ENCODE results near the gene C10orf62. TPM values are rescaled to one million over a fixed set of nuclear protein-coding genes. Genes with fewer than 3 reads are reported as not detected.

Gene C10orf62
- total and polyA plus RNA-seq, 2 of the 13 experiments (the other 11 are each of a cell fraction or from before 2014, with no cell fraction given) = 0.61 to 1.6 TPM

DNA sequence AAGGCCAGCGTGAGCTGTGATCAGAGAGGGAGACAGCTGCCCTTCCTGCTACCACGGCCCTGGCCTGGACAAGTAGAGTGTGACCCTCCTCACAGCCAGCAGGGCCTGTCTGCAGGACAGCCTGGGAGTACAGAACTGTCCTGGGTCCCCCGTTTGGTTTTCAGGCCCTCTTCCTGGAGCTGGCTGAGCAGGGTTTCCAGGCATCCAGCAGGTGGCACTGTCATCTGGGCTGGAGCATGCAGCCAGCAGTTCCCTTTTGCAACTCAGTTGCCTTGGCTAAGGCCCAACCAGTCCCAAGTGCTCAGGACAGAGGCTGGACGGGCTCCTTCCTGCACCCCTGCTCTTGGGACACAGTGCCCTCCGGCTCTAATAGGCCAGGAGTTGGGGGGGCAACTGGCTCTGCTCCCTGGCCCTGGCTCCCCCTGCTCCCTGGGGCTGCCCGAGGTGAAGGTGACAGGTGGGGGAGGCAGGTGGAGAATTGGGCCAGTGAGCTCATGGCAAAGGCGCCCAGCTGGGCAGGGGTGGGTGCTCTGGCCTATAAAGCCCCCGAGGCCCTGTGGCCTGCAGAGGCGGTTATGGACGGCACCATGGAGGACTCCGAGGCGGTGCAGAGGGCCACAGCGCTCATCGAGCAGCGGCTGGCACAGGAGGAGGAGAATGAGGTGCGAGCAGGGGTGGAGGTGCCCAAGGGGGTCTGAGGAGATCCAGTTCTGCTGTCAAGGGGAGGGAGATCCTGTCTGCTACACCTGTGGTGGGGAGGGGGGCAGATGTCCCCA is 17.1 kb upstream of the C10orf62 start, which contains the start of gene ANKRD2:
TSS of gene ANKRD2 (plus strand) at position 566 of the 776 bp plus-strand sequence. CDS start at position 576, 10 bp downstream.
- CTCF ChIA-PET (ENCODE audit: low intra/inter-chr PET ratio, low total read pairs) = interaction anchor here (0.9 to 2.7 kb wide), 3 partner anchors 38 to 159 kb away, joined by 3 to 46 read pairs (median 7); no protein-coding TSS in a partner anchor
- Histone ChIP-seq H2AFZ (ENCODE audit: low read length) (no peak within 1 kb of the TSS), H4K20me1 (ENCODE audit: insufficient read depth, low read length) (no peaks in the 10 kb centered on the region), H3K27me3 (ENCODE audit: control insufficient read depth in 1 of 2, insufficient read depth in 2 of 2, low read length in 2 of 2) (no peaks in the 10 kb centered on the region), H3K36me3 (replicated peaks in 1 of 2; ENCODE audit: control insufficient read depth in 1 of 2, insufficient read depth in 2 of 2, low read length in 2 of 2) (peaks cover 3 to 8% of the 10 kb centered on the region in 2 experiments; a peak in 3 of 5 replicates), H3K27ac (ENCODE audit: extremely low read length, insufficient read depth, low read length) (no peak within 1 kb of the TSS), H3K4me1 (ENCODE audit: insufficient read depth, low read length) (peaks cover 17% of the 10 kb centered on the region), H3K79me2 (ENCODE audit: insufficient read depth, low read length) (no peaks in the 10 kb centered on the region), H3K9me3 (ENCODE audit: low read length) (no peaks in the 10 kb centered on the region), H3K4me2 (ENCODE audit: low read depth, low read length) (no peak within 1 kb of the TSS; the same call in 1 of the 2 replicates), H3K4me3 (replicated peaks in 1 of 3; ENCODE audit: insufficient read depth in 1 of 3, low read depth in 2 of 3, low read length in 3 of 3) (no peak within 1 kb of the TSS), H3K9ac (ENCODE audit: insufficient read depth, low read depth, low read length) (no peak within 1 kb of the TSS)
- BruUV-seq (replicated peaks) = no TSS peak
- DNase-seq (ENCODE audit: low spot score) (peak; percentile 66), FAIRE-seq (peak; percentile 93), ATAC-seq (peak; percentile 91)
- intact Hi-C loops (cut with micrococcal nuclease; ENCODE audit: unreplicated experiment) = loop anchor here (1.0 kb wide), 1 partner anchor 40 kb away; no protein-coding TSS in a partner anchor
- in situ Hi-C loops (cut with HindIII; ENCODE audit: extremely low pct_ligation_motif_present, low pct_unique_long_range_greater_than_20kb) = loop anchor here (5.0 kb wide), 1 partner anchor 40 kb away; no protein-coding TSS in a partner anchor
- POLR2A ChIA-PET = interaction anchor here (1.2 to 2.1 kb wide), 3 partner anchors 12 to 103 kb away, joined by 3 to 10 read pairs (median 8); partner anchors contain the start of genes HOGA1 and PI4K2A
- WGBS (ENCODE audit: low lambda C conversion rate) = 75% methylated on average over 9 of the region's 16 CpGs
- TF ChIP-seq SAFB2 (CRISPR knock-in tag; IDR thresholded peaks at IDR 0.05; ENCODE audit: borderline replicate concordance, low read depth) (no peak), ZMYM3 (CRISPR knock-in tag; IDR thresholded peaks at IDR 0.05) (no peak), HDAC1 (CRISPR knock-in tag; IDR thresholded peaks at IDR 0.05) (no peak), CBX5 (CRISPR knock-in tag; IDR thresholded peaks at IDR 0.05; ENCODE audit: borderline replicate concordance) (0 out of 2 replicates have a peak, but pooled peaks have one; percentile 36), ZNF547 (CRISPR knock-in tag; IDR thresholded peaks at IDR 0.05) (peak; percentile 47; the same call in 1 of the 2 replicates), ZNF749 (CRISPR knock-in tag; IDR thresholded peaks at IDR 0.05; ENCODE audit: borderline replicate concordance) (no peak), ZNF574 (CRISPR knock-in tag; IDR thresholded peaks at IDR 0.05) (0 out of 2 replicates have a peak, but pooled peaks have one; percentile 35), ZNF350 (CRISPR knock-in tag; IDR thresholded peaks at IDR 0.05; ENCODE audit: borderline replicate concordance, low read depth) (0 out of 2 replicates have a peak, but pooled peaks have one; percentile 28), IRF1 (CRISPR knock-in tag; IDR thresholded peaks at IDR 0.05; ENCODE audit: low read depth) (no peak), ZNF451 (CRISPR knock-in tag; IDR thresholded peaks at IDR 0.05) (0 out of 2 replicates have a peak, but pooled peaks have one; percentile 20), KLF16 (CRISPR knock-in tag; IDR thresholded peaks at IDR 0.05) (no peak), HES4 (CRISPR knock-in tag; IDR thresholded peaks at IDR 0.05; ENCODE audit: borderline replicate concordance) (peak; percentile 27; the same call in 1 of the 2 replicates), HMG20A (CRISPR knock-in tag; IDR thresholded peaks at IDR 0.05; ENCODE audit: borderline replicate concordance) (no peak), AGO1 (IDR thresholded peaks at IDR 0.05; ENCODE audit: low read depth, low read length, poor library complexity, severe bottlenecking) (no peak)
- TF ChIP-seq, protein P1, sequence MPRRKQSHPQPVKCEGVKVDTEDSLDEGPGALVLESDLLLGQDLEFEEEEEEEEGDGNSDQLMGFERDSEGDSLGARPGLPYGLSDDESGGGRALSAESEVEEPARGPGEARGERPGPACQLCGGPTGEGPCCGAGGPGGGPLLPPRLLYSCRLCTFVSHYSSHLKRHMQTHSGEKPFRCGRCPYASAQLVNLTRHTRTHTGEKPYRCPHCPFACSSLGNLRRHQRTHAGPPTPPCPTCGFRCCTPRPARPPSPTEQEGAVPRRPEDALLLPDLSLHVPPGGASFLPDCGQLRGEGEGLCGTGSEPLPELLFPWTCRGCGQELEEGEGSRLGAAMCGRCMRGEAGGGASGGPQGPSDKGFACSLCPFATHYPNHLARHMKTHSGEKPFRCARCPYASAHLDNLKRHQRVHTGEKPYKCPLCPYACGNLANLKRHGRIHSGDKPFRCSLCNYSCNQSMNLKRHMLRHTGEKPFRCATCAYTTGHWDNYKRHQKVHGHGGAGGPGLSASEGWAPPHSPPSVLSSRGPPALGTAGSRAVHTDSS (CRISPR knock-in tag; conservative IDR thresholded peaks at IDR 0.05) = no peak
- TF ChIP-seq, protein P2, sequence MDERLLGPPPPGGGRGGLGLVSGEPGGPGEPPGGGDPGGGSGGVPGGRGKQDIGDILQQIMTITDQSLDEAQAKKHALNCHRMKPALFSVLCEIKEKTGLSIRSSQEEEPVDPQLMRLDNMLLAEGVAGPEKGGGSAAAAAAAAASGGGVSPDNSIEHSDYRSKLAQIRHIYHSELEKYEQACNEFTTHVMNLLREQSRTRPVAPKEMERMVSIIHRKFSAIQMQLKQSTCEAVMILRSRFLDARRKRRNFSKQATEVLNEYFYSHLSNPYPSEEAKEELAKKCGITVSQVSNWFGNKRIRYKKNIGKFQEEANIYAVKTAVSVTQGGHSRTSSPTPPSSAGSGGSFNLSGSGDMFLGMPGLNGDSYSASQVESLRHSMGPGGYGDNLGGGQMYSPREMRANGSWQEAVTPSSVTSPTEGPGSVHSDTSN (CRISPR knock-in tag; IDR thresholded peaks at IDR 0.05) = no peak
